ENCODE data around the gene POTEG.
"Not testable (repeated sequence)": the region's sequence is repeated elsewhere in the genome, so short reads cannot be mapped to it uniquely, and the experiment has no call there.

POTEG gene

DNA sequence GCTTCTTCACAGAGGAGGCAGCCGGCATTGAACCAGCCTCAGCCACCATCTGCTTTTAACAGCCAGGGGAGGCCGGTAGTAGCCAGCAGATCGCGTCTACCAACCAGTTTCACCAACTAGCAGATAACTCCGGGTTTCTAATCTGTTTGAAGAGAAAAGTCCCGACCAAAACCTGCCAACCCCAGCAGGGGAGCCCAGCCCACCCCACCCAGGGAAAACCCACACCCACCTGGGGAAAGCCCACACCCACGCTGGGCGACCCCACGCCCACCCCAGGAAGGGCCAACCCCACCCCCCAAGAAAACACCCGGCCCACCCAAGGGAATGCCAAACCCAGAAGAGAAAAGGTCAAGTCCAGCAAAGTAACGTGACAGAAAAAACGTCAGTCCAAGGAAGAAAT, at the start of gene POTEG:
TSS of gene POTEG (minus strand) at position 101 of the 400 bp plus-strand sequence. CDS start at position 49, 52 bp downstream.
- not testable (repeated sequence) for H3K4me3 ChIP-seq (replicated peaks; ENCODE audit: low read depth, low read length); DNase-seq (ENCODE audit: extremely low read depth, low read depth)

DNA sequence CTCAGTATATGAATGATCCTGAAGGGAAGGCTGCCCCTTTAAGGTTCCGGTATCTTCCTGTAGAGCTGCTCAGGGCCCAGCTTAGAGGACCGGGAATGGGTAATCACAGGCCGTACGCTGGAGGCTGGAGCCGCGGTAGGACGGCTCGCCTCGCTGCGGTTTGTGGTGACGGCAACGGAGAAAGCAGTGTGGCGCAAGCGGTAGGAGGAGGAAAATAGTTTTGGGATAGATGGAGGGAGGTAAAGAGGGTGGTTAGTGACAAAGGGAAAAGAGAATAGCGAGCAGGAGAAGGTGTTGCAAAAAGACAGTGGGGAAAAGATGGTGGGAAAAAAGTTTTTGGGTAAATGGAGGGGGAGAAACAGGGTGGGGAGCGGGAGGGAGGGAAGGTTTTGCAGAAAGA, 48.0 kb upstream of the POTEG start:
- not testable (repeated sequence) for H3K4me3 ChIP-seq (replicated peaks; ENCODE audit: low read depth, low read length); DNase-seq (ENCODE audit: extremely low read depth, low read depth)

DNA sequence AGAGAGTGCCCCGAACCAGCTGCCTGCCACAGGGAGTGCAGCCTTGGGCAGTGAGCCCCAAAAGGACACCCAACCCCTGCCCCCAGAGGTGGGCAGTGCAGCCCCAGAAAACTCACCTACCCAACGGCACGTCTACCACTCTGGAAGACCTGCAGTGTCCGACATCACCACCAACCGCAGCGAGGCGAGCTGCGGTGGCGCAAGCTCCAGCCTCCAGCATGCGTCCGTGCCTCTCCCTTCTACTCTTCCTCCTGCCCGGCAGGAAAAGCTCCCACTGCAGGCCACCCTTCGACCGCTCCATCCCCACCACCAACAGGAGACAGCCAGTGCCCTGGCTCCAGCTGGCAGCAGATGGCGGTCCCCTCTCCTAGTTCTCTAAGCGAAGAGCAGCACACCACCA, 47.3 kb upstream of the POTEG start:
- H3K4me3 ChIP-seq (replicated peaks; ENCODE audit: low read depth, low read length); DNase-seq (ENCODE audit: extremely low read depth, low read depth): not testable (repeated sequence)

DNA sequence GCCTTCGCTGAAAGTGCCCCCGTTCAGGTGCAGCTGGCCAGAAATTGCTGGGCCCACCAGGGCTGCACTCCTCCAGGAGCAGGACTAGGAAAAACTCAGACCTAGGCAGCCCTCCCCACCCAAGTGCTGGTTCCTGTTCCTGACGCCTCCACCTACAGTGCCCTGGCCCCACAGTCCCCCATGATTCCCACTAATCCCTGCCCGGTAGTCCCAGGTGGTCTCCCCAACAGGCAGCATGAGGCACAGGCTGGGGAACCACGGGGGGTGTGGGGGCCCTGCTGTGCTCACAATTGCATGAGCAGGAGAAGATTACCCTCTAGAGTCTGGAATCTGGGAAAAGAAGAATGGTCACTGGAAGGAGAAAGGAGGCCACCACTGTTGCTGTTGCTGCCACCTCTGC, 46.4 kb upstream of the POTEG start:
- H3K4me3 ChIP-seq (replicated peaks; ENCODE audit: low read depth, low read length): not testable (repeated sequence)

DNA sequence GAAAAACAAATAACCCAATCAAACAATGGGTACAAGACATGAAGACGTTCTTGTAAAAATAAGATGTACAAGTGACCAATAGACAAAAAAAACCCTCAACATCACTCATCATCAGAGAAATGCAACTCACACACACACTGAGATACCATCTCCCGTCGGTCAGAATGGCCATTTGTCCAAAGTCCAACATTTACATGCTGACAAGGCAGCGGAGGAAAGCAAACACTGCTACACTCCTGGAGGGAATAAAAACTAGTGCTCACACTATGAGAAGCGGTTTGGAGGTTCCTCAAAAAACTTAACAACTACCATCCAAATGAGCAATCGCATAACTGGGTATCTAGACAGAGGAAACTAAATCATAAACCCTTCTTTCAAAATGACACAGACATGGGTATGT, 11.6 kb upstream of the POTEG start:
- H3K4me3 ChIP-seq (replicated peaks; ENCODE audit: low read depth, low read length); DNase-seq (ENCODE audit: extremely low read depth, low read depth): not testable (repeated sequence)

More for the DNA sequence above, 46.4 kb upstream of the POTEG start:
- DNase-seq (ENCODE audit: extremely low read depth, low read depth): not testable (repeated sequence)

DNA sequence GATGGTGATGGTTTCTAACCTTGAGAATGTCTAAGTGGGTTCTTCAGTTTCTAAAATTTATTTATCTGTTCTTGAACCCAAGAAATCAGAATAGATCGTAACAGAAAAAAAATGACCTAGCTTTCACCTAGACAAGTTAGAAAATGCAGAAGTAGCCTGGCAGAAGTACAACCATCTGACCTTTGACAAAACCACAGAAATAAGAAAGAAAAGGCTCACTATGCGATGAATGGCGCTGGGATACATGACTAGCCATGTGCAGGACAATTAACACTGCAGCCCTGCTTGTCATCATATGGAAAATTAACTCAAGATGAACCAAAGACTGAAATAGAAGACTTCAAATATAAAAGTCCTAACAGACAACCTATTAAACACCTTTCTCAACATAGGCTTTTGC, 5.7 kb upstream of the POTEG start:
- H3K4me3 ChIP-seq (replicated peaks; ENCODE audit: low read depth, low read length); DNase-seq (ENCODE audit: extremely low read depth, low read depth): not testable (repeated sequence)

DNA sequence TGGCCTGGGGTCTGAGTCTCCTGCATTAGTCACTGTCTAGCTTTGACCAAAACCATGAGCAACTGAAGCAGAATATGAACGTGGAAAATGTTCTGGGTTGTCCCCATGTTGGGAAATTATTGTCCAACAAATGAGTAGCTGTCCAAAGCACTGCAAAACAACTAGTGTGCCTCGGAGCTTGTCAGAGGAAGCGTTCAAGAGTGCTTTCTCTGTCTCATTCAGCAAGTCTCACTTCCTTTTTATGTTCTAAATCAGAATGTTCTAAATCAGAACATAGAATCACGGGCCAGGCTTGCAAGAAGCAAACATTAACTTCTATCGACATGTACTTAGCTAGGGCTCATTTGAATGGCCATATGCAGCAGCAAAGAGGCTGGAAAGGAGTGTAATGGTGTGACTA, 5.1 kb upstream of the POTEG start:
- DNase-seq (ENCODE audit: extremely low read depth, low read depth); H3K4me3 ChIP-seq (replicated peaks; ENCODE audit: low read depth, low read length): not testable (repeated sequence)

DNA sequence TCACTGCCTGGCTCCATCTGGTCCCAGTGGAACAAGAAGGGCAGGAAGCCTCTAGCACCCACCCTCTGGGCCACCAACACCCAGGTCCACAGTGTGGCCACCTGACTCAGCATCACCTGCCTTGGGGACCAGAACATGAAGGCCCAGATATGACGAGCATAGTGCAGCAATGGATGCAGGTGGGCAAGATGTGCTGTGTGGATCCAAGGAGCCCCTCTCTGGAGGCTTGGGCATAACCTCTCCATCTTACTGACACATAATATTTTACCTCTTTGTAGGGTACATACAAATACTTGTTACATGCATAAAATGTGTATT, 2.9 kb upstream of the POTEG start:
- H3K4me3 ChIP-seq (replicated peaks; ENCODE audit: low read depth, low read length); DNase-seq (ENCODE audit: extremely low read depth, low read depth): not testable (repeated sequence)

DNA sequence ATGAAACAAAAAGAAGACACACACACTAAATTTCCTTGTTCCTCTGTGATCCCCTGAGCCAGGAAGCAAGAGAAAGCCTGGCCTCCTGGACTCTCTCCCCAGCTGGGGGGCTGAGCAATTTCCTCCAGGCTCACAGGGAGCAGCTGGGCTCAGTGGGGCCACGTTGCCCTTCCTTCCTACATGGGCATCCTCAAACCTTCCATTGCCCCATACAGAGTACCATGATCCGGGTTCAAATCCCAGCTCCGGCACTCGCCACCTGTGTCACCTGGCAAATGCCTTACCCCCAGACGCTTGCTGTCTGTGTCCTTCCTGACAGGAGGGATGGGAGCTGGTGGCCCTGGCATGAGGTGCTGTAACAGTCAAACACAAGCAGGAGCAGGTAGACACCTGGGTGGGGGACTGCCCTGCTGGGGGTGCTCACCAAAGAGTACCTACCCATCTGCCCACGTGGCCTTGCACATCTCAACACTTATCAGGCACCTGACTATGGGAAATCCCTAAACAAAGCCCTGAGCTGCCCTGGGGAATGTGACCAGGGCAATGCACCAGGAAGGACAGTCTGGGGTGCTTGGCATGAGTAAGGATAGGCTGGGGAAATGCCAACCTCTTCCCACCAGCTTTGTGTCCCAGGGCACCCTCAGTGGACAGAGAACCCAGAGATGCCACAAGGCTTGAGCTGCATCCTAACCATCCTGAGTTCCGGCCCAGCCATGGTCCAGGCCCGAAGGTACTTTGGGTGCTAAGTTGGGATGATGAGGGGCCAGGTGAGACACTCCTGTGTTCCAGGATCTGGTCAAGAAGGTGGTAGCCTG, 2.4 kb upstream of the POTEG start:
- not testable (repeated sequence) for H3K4me3 ChIP-seq (replicated peaks; ENCODE audit: low read depth, low read length); DNase-seq (ENCODE audit: extremely low read depth, low read depth)

DNA sequence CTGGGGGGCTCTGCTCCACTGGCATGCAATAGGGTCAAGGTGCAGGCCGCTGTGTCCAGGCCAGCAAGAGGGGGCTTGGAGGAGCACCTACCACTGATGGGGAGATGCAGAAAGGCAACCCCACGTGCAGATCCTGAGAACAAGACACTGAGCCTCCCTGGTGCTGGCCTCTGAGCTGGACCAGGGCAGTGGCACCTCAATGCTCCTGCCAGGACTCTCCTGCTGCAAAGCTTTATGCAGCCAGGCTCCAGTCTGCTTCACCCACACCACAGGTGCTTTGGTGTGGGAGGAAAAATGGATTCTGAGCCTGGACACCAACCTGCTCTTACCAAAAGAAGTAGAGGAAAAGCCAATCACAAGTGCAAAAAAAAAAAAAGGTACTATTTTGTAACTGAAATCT, 1.7 kb upstream of the POTEG start:
- DNase-seq (ENCODE audit: extremely low read depth, low read depth); H3K4me3 ChIP-seq (replicated peaks; ENCODE audit: low read depth, low read length): not testable (repeated sequence)

DNA sequence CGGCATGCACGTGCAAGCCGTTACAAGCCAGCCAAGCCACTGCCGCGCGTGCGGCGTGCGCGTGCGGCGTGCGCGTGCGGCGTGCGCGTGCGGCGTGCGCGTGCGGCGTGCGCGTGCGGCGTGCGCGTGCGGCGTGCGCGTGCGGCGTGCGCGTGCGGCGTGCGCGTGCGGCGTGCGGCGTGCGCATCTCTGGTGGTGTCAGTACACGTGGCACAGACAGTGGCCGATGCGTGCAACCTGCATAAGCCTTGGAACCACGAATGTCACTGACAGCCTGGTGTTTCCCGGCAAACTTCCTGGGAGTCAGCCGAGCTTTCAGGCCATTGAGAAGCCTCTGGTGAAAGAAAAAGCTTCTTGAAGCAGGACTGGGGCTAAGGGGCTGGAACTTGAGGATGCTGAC, 750 bp upstream of the POTEG start:
- not testable (repeated sequence) for DNase-seq (ENCODE audit: extremely low read depth, low read depth); H3K4me3 ChIP-seq (replicated peaks; ENCODE audit: low read depth, low read length)

DNA sequence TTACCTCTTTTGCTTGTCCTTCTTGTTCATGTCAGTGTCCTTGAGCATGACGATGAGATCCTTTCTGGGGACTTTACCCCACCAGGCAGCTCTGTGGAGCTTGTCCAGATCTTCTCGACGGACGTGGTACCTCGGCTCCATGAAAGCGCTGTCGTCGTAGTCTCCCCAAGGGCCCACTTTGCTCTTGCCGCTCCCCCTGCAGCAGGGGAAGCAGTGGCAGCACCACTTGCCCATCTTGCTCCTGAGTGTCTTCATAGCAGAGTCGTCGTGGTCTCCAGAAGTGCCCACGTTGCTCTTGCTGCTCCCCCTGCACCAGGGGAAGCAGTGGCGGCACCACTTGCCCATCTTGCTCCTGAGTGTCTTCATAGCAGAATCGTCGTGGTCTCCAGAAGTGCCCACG, 376 bp downstream of the POTEG start:
- not testable (repeated sequence) for DNase-seq (ENCODE audit: extremely low read depth, low read depth); H3K4me3 ChIP-seq (replicated peaks; ENCODE audit: low read depth, low read length)

DNA sequence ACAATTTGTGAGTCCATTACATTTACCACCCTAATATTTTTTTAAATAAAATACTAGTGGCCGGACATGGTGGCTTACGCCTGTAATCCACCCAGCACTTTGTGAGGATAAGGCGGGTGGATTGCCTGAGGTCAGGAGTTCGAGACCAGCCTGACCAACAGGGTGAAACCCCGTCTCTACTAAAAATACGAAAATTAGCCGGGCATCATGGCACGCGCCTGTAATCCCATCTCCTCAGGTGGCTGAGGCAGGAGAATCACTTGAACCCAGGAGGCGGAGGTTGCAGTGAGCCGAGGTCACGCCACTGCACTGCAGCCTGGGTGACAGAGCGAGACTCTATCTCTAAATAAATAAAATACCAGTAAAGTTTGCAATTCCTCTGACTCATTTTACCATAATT, 25.6 kb downstream of the POTEG start:
- DNase-seq (ENCODE audit: extremely low read depth, low read depth); H3K4me3 ChIP-seq (replicated peaks; ENCODE audit: low read depth, low read length): not testable (repeated sequence)

DNA sequence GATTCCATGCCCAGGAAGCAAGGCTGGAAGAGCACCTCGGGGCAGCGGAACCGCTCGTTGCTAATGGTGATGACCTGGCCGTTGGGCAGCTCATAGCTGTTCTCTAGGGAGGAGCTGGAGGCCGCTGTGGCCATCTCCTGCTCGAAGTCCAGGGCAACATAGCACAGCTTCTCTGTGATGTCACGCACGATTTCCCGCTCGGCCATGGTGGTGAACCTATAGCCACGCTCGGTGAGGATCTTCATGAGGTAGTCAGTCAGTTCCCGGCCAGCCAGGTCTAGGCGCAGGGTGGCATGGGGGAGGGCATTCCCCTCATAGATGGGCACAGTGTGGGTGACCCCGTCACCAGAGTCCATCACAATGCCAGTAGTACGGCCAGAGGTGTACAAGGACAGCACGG, 32.0 kb downstream of the POTEG start:
- not testable (repeated sequence) for DNase-seq (ENCODE audit: extremely low read depth, low read depth); H3K4me3 ChIP-seq (replicated peaks; ENCODE audit: low read depth, low read length)

DNA sequence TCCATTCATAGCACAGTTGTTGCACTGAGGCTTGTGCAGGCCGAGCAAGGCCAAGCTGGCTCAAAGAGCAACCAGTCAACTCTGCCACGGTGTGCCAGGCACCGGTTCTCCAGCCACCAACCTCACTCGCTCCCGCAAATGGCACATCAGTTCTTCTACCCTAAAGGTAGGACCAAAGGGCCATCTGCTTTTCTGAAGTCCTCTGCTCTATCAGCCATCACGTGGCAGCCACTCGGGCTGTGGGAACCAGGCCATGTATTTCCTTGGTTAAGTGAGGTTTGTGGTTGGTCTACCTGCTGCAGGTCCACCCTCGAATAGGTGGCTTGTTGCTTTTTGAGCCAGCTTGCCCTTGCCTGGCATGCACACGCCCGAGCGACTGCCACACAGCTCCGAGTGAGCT, 39.4 kb downstream of the POTEG start:
- DNase-seq (ENCODE audit: extremely low read depth, low read depth); H3K4me3 ChIP-seq (replicated peaks; ENCODE audit: low read depth, low read length): not testable (repeated sequence)

DNA sequence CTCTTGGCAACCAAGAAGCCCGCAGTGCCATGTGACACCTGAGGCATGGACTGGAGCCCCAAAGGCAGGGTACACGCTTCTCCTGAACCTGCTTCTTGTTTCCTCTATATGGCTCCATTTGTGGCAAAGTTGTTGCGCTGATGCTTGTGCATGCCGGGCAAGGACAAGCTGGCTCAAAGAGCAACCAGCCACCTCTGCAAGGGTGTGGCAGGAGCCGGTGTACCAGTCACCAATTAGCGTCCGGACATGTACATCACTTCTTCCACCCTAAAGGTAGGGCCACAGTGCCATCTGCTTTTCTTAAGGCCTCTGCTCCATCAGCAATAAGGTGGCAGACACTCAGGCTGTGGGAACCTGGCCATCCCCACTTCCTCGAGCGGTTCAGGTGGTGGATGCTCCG, 43.9 kb downstream of the POTEG start:
- DNase-seq (ENCODE audit: extremely low read depth, low read depth); H3K4me3 ChIP-seq (replicated peaks; ENCODE audit: low read depth, low read length): not testable (repeated sequence)

DNA sequence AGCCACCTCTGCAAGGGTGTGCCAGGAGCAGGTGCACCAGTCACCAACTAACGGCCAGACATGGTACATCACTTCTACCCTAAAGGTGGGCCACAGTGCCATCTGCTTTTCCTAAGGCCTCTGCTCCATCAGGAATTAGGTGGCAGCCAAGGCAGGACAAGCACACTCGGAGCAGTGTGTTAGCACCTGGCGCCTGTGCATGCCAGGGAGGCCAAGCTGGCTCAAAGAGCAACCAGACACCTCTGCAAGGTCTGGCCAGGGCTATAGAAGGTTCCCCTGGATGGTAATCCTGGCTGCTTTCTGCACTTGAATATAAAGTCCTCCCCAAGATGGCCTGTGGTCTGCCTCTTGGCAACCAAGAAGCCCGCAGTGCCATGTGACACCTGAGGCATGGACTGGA, 45.4 kb downstream of the POTEG start:
- H3K4me3 ChIP-seq (replicated peaks; ENCODE audit: low read depth, low read length); DNase-seq (ENCODE audit: extremely low read depth, low read depth): not testable (repeated sequence)

DNA sequence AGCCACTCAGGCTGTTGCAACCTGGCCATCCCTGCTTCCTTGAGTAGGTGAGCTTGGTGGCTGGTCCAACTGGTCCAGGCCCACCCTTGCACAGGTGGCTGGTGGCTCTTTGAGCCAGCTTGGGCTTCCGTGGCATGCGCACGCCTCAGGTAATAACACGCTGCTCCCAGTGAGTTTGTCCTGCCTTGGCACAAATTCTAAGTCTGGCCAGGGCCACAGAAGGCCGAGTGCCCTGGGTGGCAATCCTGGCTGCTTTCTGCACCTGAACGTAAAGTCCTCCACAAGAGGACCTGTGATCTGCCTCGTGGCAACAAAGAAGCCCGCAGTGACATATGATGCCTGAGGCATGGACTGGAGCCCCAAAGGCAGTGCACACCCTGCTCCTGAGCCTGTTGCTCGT, 47.1 kb downstream of the POTEG start:
- not testable (repeated sequence) for H3K4me3 ChIP-seq (replicated peaks; ENCODE audit: low read depth, low read length); DNase-seq (ENCODE audit: extremely low read depth, low read depth)

DNA sequence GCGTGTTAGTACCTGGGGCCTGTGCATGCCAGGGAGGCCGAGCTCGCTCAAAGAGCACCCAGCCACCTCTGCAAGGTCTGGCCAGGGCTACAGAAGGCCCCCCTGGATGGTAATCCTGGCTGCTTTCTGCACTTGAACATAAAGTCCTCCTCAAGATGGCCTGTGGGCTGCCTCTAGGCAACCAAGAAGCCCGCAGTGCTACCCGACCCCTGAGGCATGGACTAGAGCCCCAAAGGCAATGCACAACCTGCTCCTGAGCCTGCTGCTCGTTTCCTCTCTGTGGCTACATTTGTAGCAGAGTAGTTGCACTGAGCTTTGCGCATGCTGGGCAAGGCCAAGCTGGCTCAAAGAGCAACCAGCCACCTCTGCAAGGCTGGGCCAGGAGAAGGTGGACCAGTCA, 47.8 kb downstream of the POTEG start:
- H3K4me3 ChIP-seq (replicated peaks; ENCODE audit: low read depth, low read length); DNase-seq (ENCODE audit: extremely low read depth, low read depth): not testable (repeated sequence)

DNA sequence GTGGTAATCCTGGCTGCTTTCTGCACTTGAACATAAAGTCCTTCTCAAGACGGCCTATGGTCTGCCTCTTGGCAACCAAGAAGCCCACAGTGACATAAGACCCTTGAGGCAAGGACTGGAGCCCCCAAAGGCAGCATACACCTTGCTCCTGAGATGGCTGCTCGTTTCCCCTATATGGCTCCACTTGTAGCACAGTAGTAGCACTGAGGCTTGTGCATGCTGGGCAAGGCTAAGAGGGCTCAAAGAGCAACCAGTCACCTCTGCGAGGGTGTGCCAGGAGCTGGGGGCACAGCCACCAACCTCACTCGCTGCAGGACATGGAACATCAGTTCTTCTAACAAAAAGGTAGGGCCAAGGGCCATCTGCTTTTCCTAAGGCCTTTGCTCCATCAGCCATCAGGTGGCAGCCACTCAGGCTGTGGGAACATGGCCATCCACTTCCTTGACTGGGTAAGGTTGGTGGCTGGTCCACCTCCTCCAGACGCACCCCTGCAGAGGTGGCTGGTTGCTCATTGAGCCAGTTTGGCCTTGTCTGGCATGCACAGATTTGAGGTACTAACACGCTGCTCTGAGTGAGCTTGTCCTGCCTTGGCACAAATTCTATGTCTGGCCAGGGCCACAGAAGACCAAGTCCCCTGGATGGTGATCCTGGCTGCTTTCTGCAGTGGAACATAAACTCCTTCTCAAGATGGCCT, 49.9 kb downstream of the POTEG start:
- DNase-seq (ENCODE audit: extremely low read depth, low read depth); H3K4me3 ChIP-seq (replicated peaks; ENCODE audit: low read depth, low read length): not testable (repeated sequence)
